HepG2 (cell line): ENCODE results near the gene CNTF. TPM values are rescaled to one million over a fixed set of nuclear protein-coding genes. Genes with fewer than 3 reads are reported as not detected.
A peak's percentile ranks its signal among the peaks of the same experiment; 100 is the strongest.

Source experiments
- BRD4 ChIP-seq: sonication (generic); formaldehyde crosslinking; IDR thresholded peaks from 2 replicates; pipeline ENCODE4 v1.4.0; 2020; ENCODE audit warnings: missing genetic modification reagents
- CREB1 ChIP-seq, 2 experiments: fragments of 450-650 bp in 1 of 2; IDR thresholded peaks; 2 replicates each; pipeline ENCODE4 v1.6.1; 2016 to 2017; ENCODE audit warnings: control low read depth in 1 of 2, mild to moderate bottlenecking in 1 of 2, missing compliant biosample characterization in 1 of 2, missing genetic modification characterization in 1 of 2
- FOXK1 ChIP-seq: sonication (generic); formaldehyde crosslinking; IDR thresholded peaks from 2 replicates; pipeline ENCODE4 v1.4.0; 2020; ENCODE audit warnings: low read depth, missing genetic modification reagents, borderline replicate concordance
- KMT2A ChIP-seq: sonication (generic); formaldehyde crosslinking; IDR thresholded peaks from 2 replicates; pipeline ENCODE4 v1.4.0; 2020; ENCODE audit warnings: missing genetic modification reagents
- NCOA5 ChIP-seq: sonication (generic); formaldehyde crosslinking; IDR thresholded peaks from 2 replicates; pipeline ENCODE4 v1.4.0; 2020; ENCODE audit warnings: missing genetic modification reagents
- NFIC ChIP-seq: IDR thresholded peaks from 2 replicates; pipeline ENCODE4 v1.6.1; 2012; ENCODE audit warnings: mild to moderate bottlenecking, low read length, inconsistent platforms
- POLR2A ChIP-seq, 2 experiments: IDR thresholded peaks; 2 replicates each; pipeline ENCODE4 v1.6.1; 2011; ENCODE audit warnings: low read depth in 2 of 2, low read length in 2 of 2, mild to moderate bottlenecking in 1 of 2, moderate library complexity in 1 of 2; ENCODE audit not compliant: insufficient read depth in 1 of 2
- RAD51 ChIP-seq: fragments of 450-650 bp; IDR thresholded peaks from 2 replicates; pipeline ENCODE4 v1.6.1; 2016; ENCODE audit warnings: borderline replicate concordance
- RFXAP ChIP-seq: sonication (generic); formaldehyde crosslinking; IDR thresholded peaks from 2 replicates; pipeline ENCODE4 v1.4.0; 2020; ENCODE audit warnings: missing genetic modification reagents, borderline replicate concordance
- TP53 ChIP-seq: sonication (generic); formaldehyde crosslinking; conservative IDR thresholded peaks from 2 replicates; pipeline ENCODE4 v1.4.0; 2020; ENCODE audit warnings: missing genetic modification reagents
- ZBTB3 ChIP-seq: sonication (generic); formaldehyde crosslinking; IDR thresholded peaks from 2 replicates; pipeline ENCODE4 v1.4.0; 2020; ENCODE audit warnings: low read depth, mild to moderate bottlenecking, moderate library complexity, missing genetic modification reagents, borderline replicate concordance
- ZNF235 ChIP-seq: sonication (generic); formaldehyde crosslinking; IDR thresholded peaks from 2 replicates; pipeline ENCODE4 v1.8.1; 2023; ENCODE audit warnings: mild to moderate bottlenecking, missing genetic modification reagents, borderline replicate concordance
- ZNF549 ChIP-seq: sonication (generic); formaldehyde crosslinking; IDR thresholded peaks from 2 replicates; pipeline ENCODE4 v1.5.0; 2020; ENCODE audit warnings: missing genetic modification reagents
- ZNF616 ChIP-seq: sonication (generic); formaldehyde crosslinking; IDR thresholded peaks from 2 replicates; pipeline ENCODE4 v1.5.0; 2020; ENCODE audit warnings: low read depth, mild to moderate bottlenecking, missing genetic modification reagents
- ZNF709 ChIP-seq: sonication (generic); formaldehyde crosslinking; IDR thresholded peaks from 2 replicates; pipeline ENCODE4 v1.5.0; 2020; ENCODE audit warnings: mild to moderate bottlenecking, missing genetic modification reagents
- ZNF772 ChIP-seq: sonication (generic); formaldehyde crosslinking; IDR thresholded peaks from 2 replicates; pipeline ENCODE4 v1.5.0; 2020; ENCODE audit warnings: mild to moderate bottlenecking, missing genetic modification reagents
- ZZZ3 ChIP-seq: sonication (generic); formaldehyde crosslinking; IDR thresholded peaks from 2 replicates; pipeline ENCODE4 v1.4.0; 2020; ENCODE audit warnings: missing genetic modification reagents, mild to moderate bottlenecking, borderline replicate concordance
- polyA plus RNA-seq, 8 experiments: library from polyadenylated mRNA; depleted of rRNA in 3 of 8; stranded (reverse) in 7 of 8; unstranded in 1 of 8; fragments of >200 nt; fragmentation: Illumina TruSeq in 4 of 8; extraction: Trizol in 4 of 8; gene quantifications; 2 replicates each; pipeline versions ENCODE4 v1.2.1 to v1.2.3, GENCODE V29; 2011 to 2016; ENCODE audit warnings: low read depth in 4 of 8, missing spikeins in 1 of 8, mixed read lengths in 1 of 8; ENCODE audit not compliant: insufficient read depth in 1 of 8
- total RNA-seq, 5 experiments: library from RNA; depleted of rRNA; stranded (reverse); fragments of >200 nt; fragmentation: Illumina TruSeq; extraction: Trizol; gene quantifications; 2 replicates each; pipeline ENCODE4 v1.2.3, GENCODE V29; 2016; ENCODE audit warnings: low read depth in 1 of 5
- TF ChIP-seq, protein P1 (sequence below): sonication (generic); formaldehyde crosslinking; IDR thresholded peaks from 2 replicates; pipeline ENCODE4 v1.5.1; 2020; ENCODE audit warnings: mild to moderate bottlenecking, missing genetic modification reagents, borderline replicate concordance
- TF ChIP-seq, protein P2 (sequence below): sonication (generic); formaldehyde crosslinking; IDR thresholded peaks from 2 replicates; pipeline ENCODE4 v1.4.0; 2020; ENCODE audit warnings: missing genetic modification reagents
- TF ChIP-seq, protein P3 (sequence below): sonication (generic); IDR thresholded peaks from 2 replicates; pipeline ENCODE4 v1.6.1; 2016; ENCODE audit warnings: low read depth, borderline replicate concordance
- TF ChIP-seq, protein P4 (sequence below): IDR thresholded peaks from 2 replicates; pipeline ENCODE4 v1.6.1; 2016; ENCODE audit warnings: mild to moderate bottlenecking
- TF ChIP-seq, protein P5 (sequence below): sonication (generic); formaldehyde crosslinking; IDR thresholded peaks from 2 replicates; pipeline ENCODE4 v1.5.1; 2020; ENCODE audit warnings: mild to moderate bottlenecking, missing genetic modification reagents, moderate library complexity

The CNTF gene
- total and polyA plus RNA-seq, 2 of the 13 experiments (the other 11 are each of a cell fraction or from before 2014, with no cell fraction given): 0.51 to 2.3 TPM

DNA sequence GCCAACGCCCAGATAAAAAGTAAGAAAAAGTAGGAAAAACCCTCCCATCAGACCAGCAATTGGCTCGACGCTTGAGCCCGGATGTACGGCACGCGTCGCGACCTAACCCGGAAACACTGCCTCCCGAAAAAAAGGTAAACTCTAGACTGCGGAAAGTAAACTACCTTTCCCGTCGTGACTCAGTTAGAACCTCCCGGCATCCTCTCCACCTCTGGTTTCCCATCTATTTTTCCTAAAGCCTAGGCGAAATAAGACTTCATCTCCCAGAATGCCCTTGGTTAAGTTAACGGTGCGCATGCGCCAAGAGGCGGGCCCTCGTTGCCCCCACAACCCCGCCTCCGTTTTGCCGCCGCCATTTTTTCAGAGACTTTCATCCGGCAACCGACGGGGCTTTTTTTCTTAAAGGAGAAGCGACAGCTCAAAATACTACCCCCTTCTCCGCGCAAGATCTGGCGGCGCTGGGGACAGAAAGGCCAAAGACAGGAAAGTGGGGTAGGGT is 44.3 kb upstream of the CNTF start (continued):
- no peak; the same call in 1 of the 2 replicates for TF ChIP-seq ZZZ3
- no peak for TF ChIP-seq RAD51
- no peak; the same call in 1 of the 2 replicates for TF ChIP-seq CREB1 (IDR thresholded peaks at IDR 0.05)
- peak; percentile 92 for TF ChIP-seq CREB1 (CRISPR knock-in tag; IDR thresholded peaks at IDR 0.05)
- TF ChIP-seq, protein P1, sequence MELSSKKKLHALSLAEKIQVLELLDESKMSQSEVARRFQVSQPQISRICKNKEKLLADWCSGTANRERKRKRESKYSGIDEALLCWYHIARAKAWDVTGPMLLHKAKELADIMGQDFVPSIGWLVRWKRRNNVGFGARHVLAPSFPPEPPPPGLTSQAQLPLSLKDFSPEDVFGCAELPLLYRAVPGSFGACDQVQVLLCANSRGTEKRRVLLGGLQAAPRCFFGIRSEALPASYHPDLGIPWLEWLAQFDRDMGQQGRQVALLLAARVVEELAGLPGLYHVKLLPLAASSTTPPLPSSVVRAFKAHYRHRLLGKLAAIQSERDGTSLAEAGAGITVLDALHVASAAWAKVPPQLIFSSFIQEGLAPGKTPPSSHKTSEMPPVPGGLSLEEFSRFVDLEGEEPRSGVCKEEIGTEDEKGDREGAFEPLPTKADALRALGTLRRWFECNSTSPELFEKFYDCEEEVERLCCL (CRISPR knock-in tag): no peak
- TF ChIP-seq, protein P2, sequence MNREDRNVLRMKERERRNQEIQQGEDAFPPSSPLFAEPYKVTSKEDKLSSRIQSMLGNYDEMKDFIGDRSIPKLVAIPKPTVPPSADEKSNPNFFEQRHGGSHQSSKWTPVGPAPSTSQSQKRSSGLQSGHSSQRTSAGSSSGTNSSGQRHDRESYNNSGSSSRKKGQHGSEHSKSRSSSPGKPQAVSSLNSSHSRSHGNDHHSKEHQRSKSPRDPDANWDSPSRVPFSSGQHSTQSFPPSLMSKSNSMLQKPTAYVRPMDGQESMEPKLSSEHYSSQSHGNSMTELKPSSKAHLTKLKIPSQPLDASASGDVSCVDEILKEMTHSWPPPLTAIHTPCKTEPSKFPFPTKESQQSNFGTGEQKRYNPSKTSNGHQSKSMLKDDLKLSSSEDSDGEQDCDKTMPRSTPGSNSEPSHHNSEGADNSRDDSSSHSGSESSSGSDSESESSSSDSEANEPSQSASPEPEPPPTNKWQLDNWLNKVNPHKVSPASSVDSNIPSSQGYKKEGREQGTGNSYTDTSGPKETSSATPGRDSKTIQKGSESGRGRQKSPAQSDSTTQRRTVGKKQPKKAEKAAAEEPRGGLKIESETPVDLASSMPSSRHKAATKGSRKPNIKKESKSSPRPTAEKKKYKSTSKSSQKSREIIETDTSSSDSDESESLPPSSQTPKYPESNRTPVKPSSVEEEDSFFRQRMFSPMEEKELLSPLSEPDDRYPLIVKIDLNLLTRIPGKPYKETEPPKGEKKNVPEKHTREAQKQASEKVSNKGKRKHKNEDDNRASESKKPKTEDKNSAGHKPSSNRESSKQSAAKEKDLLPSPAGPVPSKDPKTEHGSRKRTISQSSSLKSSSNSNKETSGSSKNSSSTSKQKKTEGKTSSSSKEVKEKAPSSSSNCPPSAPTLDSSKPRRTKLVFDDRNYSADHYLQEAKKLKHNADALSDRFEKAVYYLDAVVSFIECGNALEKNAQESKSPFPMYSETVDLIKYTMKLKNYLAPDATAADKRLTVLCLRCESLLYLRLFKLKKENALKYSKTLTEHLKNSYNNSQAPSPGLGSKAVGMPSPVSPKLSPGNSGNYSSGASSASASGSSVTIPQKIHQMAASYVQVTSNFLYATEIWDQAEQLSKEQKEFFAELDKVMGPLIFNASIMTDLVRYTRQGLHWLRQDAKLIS (CRISPR knock-in tag): no peak
- no peak for TF ChIP-seq ZNF235
- peak; percentile 25; the same call in 1 of the 2 replicates for TF ChIP-seq RFXAP (CRISPR knock-in tag)
- no peak for TF ChIP-seq POLR2A (IDR thresholded peaks at IDR 0.05; ENCODE audit: insufficient read depth in 1 of 2, low read depth in 2 of 2, low read length in 2 of 2)
- TF ChIP-seq, protein P3, sequence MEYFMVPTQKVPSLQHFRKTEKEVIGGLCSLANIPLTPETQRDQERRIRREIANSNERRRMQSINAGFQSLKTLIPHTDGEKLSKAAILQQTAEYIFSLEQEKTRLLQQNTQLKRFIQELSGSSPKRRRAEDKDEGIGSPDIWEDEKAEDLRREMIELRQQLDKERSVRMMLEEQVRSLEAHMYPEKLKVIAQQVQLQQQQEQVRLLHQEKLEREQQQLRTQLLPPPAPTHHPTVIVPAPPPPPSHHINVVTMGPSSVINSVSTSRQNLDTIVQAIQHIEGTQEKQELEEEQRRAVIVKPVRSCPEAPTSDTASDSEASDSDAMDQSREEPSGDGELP: no peak
- TF ChIP-seq ZNF616 (CRISPR knock-in tag): 0 out of 2 replicates have a peak, but pooled peaks have one; percentile 51
- TF ChIP-seq, protein P4, sequence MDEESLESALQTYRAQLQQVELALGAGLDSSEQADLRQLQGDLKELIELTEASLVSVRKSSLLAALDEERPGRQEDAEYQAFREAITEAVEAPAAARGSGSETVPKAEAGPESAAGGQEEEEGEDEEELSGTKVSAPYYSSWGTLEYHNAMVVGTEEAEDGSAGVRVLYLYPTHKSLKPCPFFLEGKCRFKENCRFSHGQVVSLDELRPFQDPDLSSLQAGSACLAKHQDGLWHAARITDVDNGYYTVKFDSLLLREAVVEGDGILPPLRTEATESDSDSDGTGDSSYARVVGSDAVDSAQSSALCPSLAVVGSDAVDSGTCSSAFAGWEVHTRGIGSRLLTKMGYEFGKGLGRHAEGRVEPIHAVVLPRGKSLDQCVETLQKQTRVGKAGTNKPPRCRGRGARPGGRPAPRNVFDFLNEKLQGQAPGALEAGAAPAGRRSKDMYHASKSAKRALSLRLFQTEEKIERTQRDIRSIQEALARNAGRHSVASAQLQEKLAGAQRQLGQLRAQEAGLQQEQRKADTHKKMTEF (CRISPR knock-in tag): peak; percentile 64; the same call in 1 of the 2 replicates
- peak; percentile 23; the same call in 1 of the 2 replicates for TF ChIP-seq BRD4 (CRISPR knock-in tag)
- no peak for TF ChIP-seq KMT2A
- TF ChIP-seq ZBTB3: no peak
- TF ChIP-seq ZNF709 (CRISPR knock-in tag): no peak; the same call in 1 of the 2 replicates
- TF ChIP-seq NCOA5 (CRISPR knock-in tag): no peak
- TF ChIP-seq FOXK1 (CRISPR knock-in tag): peak; percentile 98
- no peak for TF ChIP-seq TP53
- no peak for TF ChIP-seq ZNF549 (CRISPR knock-in tag)
- TF ChIP-seq NFIC: no peak
- TF ChIP-seq, protein P5, sequence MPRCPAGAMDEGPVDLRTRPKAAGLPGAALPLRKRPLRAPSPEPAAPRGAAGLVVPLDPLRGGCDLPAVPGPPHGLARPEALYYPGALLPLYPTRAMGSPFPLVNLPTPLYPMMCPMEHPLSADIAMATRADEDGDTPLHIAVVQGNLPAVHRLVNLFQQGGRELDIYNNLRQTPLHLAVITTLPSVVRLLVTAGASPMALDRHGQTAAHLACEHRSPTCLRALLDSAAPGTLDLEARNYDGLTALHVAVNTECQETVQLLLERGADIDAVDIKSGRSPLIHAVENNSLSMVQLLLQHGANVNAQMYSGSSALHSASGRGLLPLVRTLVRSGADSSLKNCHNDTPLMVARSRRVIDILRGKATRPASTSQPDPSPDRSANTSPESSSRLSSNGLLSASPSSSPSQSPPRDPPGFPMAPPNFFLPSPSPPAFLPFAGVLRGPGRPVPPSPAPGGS (CRISPR knock-in tag): no peak
- TF ChIP-seq ZNF772 (CRISPR knock-in tag): peak; percentile 50; the same call in 1 of the 2 replicates
